GM12892 (cell line): ENCODE results near the gene ACTL6A.

Experiments
- POLR2A ChIP-seq: IDR thresholded peaks from 2 replicates; pipeline ENCODE4 v1.6.1; 2011; ENCODE audit warnings: low read depth, low read length, control low read depth
- POLR2AphosphoS5 ChIP-seq: IDR thresholded peaks from 2 replicates; pipeline ENCODE4 v1.6.1; 2011; ENCODE audit warnings: low read depth, low read length, control low read depth

- TF ChIP-seq POLR2AphosphoS5 (no peak), POLR2A (no peak)
Observed at GRCh38 chr3:179630753-179631451, 68.2 kb downstream of the ACTL6A start.
